Calu3 (cell line): ENCODE results near the gene KMO. TPM values are rescaled to one million over a fixed set of nuclear protein-coding genes. Genes with fewer than 3 reads are reported as not detected.

Experiments used
- BruUV-seq: library from RNA; stranded (reverse); fragments of 400-500 nt; replicated peaks from 2 replicates; lab custom pipeline; 2021; lab: Mats Ljungman, UMichigan
- CTCF ChIA-PET: fragments of 300-600 bp; sonication (Branson Sonifier 250); formaldehyde crosslinking; loops from one replicate; lab custom pipeline; 2022; ENCODE audit warnings: antibody characterized with exemption; lab: Charles Lee
- DNase-seq: peaks from one replicate; pipeline ENCODE4 v3.0.0; 2022
- H3K27ac Mint-ChIP-seq: one replicate; pipeline ENCODE4 v1.8.0; 2022; ENCODE audit warnings: mixed read lengths; ENCODE audit not compliant: unreplicated experiment
- H3K27me3 Mint-ChIP-seq: one replicate; pipeline ENCODE4 v1.8.0; 2022; ENCODE audit warnings: mixed read lengths; ENCODE audit not compliant: unreplicated experiment
- H3K36me3 Mint-ChIP-seq: one replicate; pipeline ENCODE4 v1.8.0; 2022; ENCODE audit warnings: mild to moderate bottlenecking, moderate library complexity, mixed read lengths; ENCODE audit not compliant: insufficient read depth, unreplicated experiment
- H3K4me1 Mint-ChIP-seq: one replicate; pipeline ENCODE4 v1.8.0; 2022; ENCODE audit warnings: mild to moderate bottlenecking, low read depth, mixed read lengths; ENCODE audit not compliant: unreplicated experiment
- H3K4me3 Mint-ChIP-seq: one replicate; pipeline ENCODE4 v1.8.0; 2022; ENCODE audit warnings: mild to moderate bottlenecking, low read depth, moderate library complexity, mixed read lengths; ENCODE audit not compliant: unreplicated experiment
- H3K9me3 Mint-ChIP-seq: one replicate; pipeline ENCODE4 v1.8.0; 2022; ENCODE audit warnings: low read depth, mixed read lengths; ENCODE audit not compliant: unreplicated experiment
- intact Hi-C: fragments of 100-400 bp; cut with micrococcal nuclease; formaldehyde crosslinking; loops from one replicate; pipeline ENCODE4 v1.10.0; 2022; ENCODE audit not compliant: unreplicated experiment
- total RNA-seq: library from RNA; stranded (reverse); gene quantifications from 2 replicates; pipeline ENCODE4 v1.2.3, GENCODE V29; 2022
- TF ChIP-seq, protein P1 (sequence below): fragments of 200-600 bp; IDR thresholded peaks from one replicate; pipeline ENCODE4 v1.8.0; 2022; ENCODE audit warnings: antibody characterized with exemption; ENCODE audit not compliant: unreplicated experiment

Gene KMO
- total RNA-seq, 1 experiment from 2014 or later: 0.85 TPM

DNA sequence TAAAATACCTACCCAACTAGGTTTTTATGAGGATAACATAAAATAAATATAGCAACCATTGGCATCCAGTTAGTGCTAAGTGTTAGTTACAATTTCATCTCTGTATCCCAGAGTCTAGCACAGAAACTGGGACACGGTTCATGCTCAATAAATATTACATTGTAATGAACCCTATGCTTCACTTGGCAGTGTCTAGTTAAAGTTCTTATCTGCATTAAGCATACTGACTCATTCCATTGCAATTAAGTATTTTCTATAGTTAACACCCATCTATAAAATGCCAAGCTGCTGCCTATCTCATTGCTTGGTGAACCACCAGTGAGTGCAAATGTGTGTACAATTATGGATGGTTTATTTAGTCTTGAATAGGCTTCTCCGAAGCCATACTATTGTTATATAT lies 92.8 kb downstream of the KMO start:
- Mint-ChIP-seq H3K4me3 (no peak overlapping the region), H3K9me3 (no peaks in the 10 kb centered on the region), H3K36me3 (no peaks in the 10 kb centered on the region), H3K4me1 (peaks cover 38% of the 10 kb centered on the region), H3K27me3 (no peaks in the 10 kb centered on the region), H3K27ac (no peak overlapping the region)
- DNase-seq: no peak
- BruUV-seq: no TSS peak
- TF ChIP-seq, protein P1, sequence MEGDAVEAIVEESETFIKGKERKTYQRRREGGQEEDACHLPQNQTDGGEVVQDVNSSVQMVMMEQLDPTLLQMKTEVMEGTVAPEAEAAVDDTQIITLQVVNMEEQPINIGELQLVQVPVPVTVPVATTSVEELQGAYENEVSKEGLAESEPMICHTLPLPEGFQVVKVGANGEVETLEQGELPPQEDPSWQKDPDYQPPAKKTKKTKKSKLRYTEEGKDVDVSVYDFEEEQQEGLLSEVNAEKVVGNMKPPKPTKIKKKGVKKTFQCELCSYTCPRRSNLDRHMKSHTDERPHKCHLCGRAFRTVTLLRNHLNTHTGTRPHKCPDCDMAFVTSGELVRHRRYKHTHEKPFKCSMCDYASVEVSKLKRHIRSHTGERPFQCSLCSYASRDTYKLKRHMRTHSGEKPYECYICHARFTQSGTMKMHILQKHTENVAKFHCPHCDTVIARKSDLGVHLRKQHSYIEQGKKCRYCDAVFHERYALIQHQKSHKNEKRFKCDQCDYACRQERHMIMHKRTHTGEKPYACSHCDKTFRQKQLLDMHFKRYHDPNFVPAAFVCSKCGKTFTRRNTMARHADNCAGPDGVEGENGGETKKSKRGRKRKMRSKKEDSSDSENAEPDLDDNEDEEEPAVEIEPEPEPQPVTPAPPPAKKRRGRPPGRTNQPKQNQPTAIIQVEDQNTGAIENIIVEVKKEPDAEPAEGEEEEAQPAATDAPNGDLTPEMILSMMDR: no peak
- intact Hi-C loops: loop anchor here (5.0 kb wide), 1 partner anchor 212 kb away; no protein-coding TSS in a partner anchor
- CTCF ChIA-PET: interaction anchor here (4.3 kb wide), 1 partner anchor 14 kb away, joined by 29 read pairs; no protein-coding TSS in a partner anchor

DNA sequence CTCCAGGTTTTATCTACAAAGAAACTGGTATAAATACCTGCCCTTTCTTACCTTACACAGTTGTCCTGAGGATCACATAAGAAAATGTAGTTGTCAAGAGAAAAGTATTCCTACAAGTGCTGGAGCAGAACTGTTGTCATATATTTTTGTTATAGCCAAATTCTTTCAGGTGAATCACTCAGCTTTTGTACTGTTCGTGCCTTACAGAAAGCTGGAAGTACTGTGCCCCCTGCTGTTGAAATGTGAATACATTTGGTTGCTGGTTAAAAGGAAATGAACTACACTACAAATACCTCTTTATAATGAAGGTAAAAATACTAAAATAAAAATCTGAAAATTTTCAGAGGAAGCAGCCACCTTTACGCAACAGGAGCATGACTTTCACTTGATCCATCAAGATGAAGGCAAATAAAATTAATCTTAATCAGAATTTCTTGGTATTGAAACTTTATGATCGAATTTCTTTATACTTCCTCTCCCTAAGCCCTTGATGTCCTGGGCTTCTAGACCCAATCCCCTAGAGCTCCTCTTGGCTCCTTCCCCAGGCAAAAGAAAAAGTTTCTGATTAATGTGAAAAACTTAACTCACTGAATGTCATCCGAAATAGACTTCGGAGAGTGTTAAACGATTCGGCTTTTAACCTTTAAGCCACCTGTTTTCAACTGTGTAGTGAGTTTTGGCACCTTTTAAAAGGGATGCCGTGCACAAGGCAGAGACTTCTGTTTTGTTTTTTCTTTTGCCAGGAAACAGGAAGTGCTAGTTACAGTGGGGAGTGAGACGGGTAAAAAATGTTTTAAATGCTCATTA lies 95.5 kb downstream of the KMO start:
- no peak overlapping the region for H3K27ac Mint-ChIP-seq
- no TSS peak for BruUV-seq
- no peaks in the 10 kb centered on the region for H3K36me3 Mint-ChIP-seq
- DNase-seq: peak; percentile 67
- CTCF ChIA-PET: interaction anchor here (0.7 to 4.3 kb wide), 4 partner anchors 12 to 109 kb away, joined by 3 to 29 read pairs (median 5); partner anchors contain the start of gene FH
- no peaks in the 10 kb centered on the region for H3K9me3 Mint-ChIP-seq
- H3K4me3 Mint-ChIP-seq: no peak overlapping the region
- H3K27me3 Mint-ChIP-seq: no peaks in the 10 kb centered on the region
- TF ChIP-seq, protein P1: peak; percentile 75
- peaks cover 37% of the 10 kb centered on the region for H3K4me1 Mint-ChIP-seq
- intact Hi-C loops: loop anchor here (1.0 to 5.0 kb wide), 4 partner anchors 12 to 210 kb away; no protein-coding TSS in a partner anchor

DNA sequence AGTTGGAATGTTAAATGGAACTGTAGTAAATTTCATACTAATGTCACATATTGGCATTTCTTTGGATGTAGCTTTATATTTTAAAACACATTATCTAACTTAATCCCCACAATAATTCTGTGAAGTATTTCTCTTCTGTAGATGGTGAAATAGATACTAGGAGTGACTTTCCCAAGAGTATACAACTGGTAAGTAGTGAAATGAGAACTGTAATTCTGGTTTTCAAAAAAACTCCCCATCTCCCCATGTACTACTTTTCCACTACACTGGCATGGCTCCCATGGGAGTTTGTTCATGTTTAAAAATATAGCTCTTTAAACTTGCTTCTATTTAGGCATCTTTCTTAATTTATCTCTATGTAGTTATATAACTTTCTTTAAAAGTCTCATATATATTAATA lies 97.8 kb downstream of the KMO start:
- BruUV-seq: no TSS peak
- Mint-ChIP-seq H3K36me3 (peaks cover 3% of the 10 kb centered on the region), H3K27me3 (no peaks in the 10 kb centered on the region), H3K4me3 (no peak overlapping the region), H3K27ac (no peak overlapping the region), H3K4me1 (peaks cover 19% of the 10 kb centered on the region), H3K9me3 (no peaks in the 10 kb centered on the region)
- TF ChIP-seq, protein P1: no peak
- CTCF ChIA-PET: interaction anchor here (1.5 kb wide), 1 partner anchor 19 kb away, joined by 3 read pairs; no protein-coding TSS in a partner anchor
- intact Hi-C loops: no loop called here
- no peak for DNase-seq

DNA sequence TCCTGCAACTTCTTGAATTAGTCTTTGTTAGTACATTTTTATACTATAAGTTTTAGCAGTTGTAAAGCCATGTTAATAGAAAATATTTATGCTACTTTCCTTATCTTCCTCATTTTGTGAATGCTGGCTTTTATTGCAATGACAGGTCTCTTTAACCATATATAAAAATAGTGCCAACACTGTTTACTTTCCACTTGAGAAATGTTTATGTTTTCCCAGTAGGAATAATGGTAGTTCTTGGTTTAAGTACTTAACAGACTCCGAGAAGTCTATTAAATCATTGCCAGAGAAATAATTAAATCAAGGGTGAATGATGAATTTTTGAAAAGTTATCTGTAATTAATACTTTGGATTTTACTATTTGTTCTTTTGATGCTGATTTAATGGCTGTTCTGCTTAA lies 98.3 kb downstream of the KMO start:
- H3K4me1 Mint-ChIP-seq: peaks cover 14% of the 10 kb centered on the region
- DNase-seq: no peak

More for the DNA sequence above, 98.3 kb downstream of the KMO start:
- intact Hi-C loops: no loop called here
- Mint-ChIP-seq H3K27me3 (no peaks in the 10 kb centered on the region), H3K36me3 (peaks cover 6% of the 10 kb centered on the region), H3K4me3 (no peak overlapping the region), H3K9me3 (no peaks in the 10 kb centered on the region), H3K27ac (no peak overlapping the region)
- no TSS peak for BruUV-seq
- CTCF ChIA-PET: interaction anchor here (1.5 kb wide), 1 partner anchor 19 kb away, joined by 3 read pairs; no protein-coding TSS in a partner anchor
- TF ChIP-seq, protein P1: no peak
